ENCODE results near the gene SUSD3. TPM values are rescaled to one million over a fixed set of nuclear protein-coding genes. Genes with fewer than 3 reads are reported as not detected.

SUSD3 gene
- total RNA-seq, 2 donors from 2014 or later: 45.4 to 68.4 TPM

DNA sequence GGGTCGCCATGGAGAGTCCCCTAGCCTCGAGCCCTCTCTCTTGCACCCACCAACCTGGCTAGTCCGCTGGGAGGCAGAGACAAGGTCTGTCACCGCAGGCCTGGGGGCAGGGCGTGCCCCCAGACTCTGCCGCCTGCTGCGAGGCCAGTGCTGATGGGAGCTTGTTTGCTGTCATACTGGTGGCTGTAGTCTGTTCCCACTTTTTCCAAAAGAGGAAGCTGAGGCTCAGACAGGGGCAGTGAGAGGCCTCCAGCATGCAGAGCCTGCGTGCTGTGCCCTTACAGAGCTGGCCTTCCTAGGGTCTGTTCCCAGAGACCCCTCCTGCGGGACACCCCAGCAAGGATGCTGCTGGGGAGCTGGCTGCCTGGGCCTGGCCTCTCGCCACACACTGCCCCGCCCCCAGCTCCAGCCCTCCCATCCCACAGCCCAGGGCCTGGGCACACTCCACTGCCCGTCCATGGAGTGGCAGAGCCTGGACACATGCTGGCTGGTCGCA lies 21.0 kb upstream of the SUSD3 start:
- peaks cover 45% of the 10 kb centered on the region for H3K36me3 Mint-ChIP-seq (ENCODE audit: low read depth)
- peak; percentile 5 for ATAC-seq (replicated peaks)
- peak overlapping the region; percentile 89 for H3K27ac Mint-ChIP-seq
- no peaks in the 10 kb centered on the region for H3K27me3 Mint-ChIP-seq
- peak overlapping the region; percentile 47 for H3K4me3 Mint-ChIP-seq
- no peaks in the 10 kb centered on the region for H3K9me3 Mint-ChIP-seq
- peaks cover 21% of the 10 kb centered on the region for H3K4me1 Mint-ChIP-seq

DNA sequence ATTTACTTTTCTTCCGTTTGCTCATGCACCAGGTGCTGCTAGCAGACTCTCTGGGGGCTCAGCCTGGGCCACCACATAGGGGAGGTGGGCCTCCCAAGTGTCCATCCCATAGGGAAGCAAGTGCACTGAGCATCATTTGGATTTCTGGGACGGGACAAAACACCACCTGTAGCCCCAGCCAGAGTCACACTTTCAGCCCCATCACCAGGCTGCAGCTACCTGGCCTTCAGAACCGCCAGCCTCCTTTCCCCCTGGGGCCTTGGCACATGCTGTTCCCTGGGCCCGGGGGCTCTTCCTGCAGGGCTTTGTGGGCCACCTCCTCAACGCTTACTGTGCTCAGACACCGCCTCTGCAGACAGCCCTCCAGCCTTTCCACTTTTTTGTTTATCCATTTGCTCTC lies 19.6 kb upstream of the SUSD3 start:
- ATAC-seq (replicated peaks): no peak
- Mint-ChIP-seq H3K27me3 (no peaks in the 10 kb centered on the region), H3K27ac (peak overlapping the region; percentile 89), H3K4me1 (peaks cover 28% of the 10 kb centered on the region), H3K4me3 (no peak overlapping the region), H3K36me3 (ENCODE audit: low read depth) (peaks cover 31% of the 10 kb centered on the region), H3K9me3 (no peaks in the 10 kb centered on the region)

DNA sequence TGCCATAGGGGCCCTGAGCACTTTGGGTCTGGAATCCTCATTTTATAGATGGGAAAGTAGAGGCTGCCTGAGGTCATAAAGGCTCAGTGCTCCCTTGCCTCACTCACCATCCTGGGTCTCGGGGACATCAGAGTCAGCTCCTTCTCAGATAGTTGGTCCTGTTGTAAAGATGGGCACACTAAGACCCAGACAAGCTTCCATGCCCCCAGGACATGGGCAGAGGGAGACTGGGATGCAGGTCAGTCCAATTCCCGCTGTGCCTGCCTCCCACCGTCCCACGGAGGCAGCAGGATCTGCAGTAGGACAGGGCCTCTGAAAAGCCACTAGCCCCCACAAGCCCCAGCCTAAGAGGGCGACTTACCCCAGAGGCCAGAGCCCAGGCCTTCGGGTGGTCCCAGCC lies 19.0 kb upstream of the SUSD3 start:
- no peak for ATAC-seq (replicated peaks)
- peaks cover 28% of the 10 kb centered on the region for H3K4me1 Mint-ChIP-seq
- peak overlapping the region; percentile 89 for H3K27ac Mint-ChIP-seq
- no peaks in the 10 kb centered on the region for H3K27me3 Mint-ChIP-seq
- H3K36me3 Mint-ChIP-seq (ENCODE audit: low read depth): peaks cover 25% of the 10 kb centered on the region
- H3K9me3 Mint-ChIP-seq: no peaks in the 10 kb centered on the region
- no peak overlapping the region for H3K4me3 Mint-ChIP-seq

DNA sequence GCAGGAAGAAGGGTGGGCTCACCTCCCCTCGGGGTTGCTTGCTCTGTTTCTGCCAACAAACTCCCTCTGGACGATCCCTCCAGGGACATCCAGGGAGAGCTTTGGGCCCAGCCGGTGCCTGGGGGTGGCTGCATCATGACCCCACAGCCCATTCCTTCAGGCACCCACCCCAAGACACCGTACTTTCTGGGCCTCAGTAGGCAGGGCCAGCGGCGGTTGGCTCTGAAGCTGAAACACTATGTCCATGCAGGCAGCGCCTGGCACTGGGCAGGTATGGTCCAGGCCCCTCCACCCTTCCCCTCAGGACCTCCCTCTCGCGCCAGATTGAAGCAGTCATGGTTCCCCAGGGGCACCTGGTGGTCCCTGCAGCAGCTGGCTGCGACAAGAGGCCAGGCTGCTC lies 18.5 kb upstream of the SUSD3 start:
- Mint-ChIP-seq H3K9me3 (no peaks in the 10 kb centered on the region), H3K4me1 (peaks cover 28% of the 10 kb centered on the region), H3K4me3 (no peak overlapping the region), H3K27me3 (no peaks in the 10 kb centered on the region), H3K27ac (peak overlapping the region; percentile 89), H3K36me3 (ENCODE audit: low read depth) (peaks cover 22% of the 10 kb centered on the region)
- ATAC-seq (replicated peaks): no peak

DNA sequence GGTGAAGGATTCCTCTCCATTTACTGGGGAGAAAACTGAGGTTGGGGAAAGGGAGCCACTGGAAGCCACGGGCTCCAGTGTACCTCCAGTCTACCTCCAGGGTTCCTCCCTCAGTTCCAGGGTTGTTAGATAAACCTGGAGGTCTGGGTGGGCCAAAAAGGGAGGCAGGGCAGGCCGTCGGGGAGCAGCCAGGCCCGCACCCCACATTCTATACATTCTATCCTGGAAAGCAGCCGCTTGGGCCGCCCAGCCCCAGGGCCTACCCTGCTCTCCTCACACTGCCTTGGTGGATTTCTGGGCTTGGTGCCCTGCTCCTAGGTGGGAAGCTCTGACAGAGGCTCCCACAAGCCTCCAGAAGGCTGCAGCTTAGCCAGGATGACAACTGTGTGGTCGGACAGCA lies 18.1 kb upstream of the SUSD3 start:
- Mint-ChIP-seq H3K36me3 (ENCODE audit: low read depth) (peaks cover 22% of the 10 kb centered on the region), H3K27me3 (no peaks in the 10 kb centered on the region), H3K4me3 (peak overlapping the region; percentile 30), H3K27ac (peak overlapping the region; percentile 67), H3K9me3 (no peaks in the 10 kb centered on the region), H3K4me1 (peaks cover 28% of the 10 kb centered on the region)
- no peak for ATAC-seq (replicated peaks)

DNA sequence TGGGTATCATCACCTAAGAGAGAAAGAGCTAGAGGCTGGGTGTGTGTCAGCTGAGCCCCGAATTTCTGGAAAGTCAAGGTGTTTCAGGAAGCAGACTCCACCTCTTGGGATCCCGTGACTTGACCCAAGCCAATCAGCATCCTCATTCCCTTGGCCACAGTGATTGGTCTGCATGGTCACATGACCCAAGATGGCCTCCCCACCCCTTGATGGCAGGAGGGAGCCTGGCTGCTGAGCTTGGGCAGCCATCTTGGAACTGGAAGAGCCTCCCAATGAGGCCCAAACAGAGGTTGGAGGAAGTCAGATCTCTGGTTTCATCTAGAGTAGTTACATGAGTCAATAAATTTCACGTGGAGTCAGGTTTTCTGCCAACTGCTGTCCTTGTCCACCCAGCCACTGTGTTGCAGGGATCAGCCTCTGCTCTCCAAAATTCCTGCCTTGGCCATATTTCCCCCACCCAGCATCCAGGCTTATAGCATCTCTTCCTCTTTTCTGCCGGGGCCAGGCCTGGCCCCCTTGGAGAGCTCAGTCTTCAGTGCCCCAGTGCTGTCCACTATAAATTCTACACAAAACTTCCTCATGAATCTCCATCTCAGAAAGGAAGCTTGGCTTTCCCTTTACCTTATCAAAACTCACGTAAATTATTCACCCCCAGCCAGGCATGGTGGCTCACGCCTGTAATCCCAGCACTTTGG lies 17.2 kb upstream of the SUSD3 start:
- ATAC-seq (replicated peaks): peak; percentile 66
- peaks cover 28% of the 10 kb centered on the region for H3K4me1 Mint-ChIP-seq
- H3K9me3 Mint-ChIP-seq: no peaks in the 10 kb centered on the region

DNA sequence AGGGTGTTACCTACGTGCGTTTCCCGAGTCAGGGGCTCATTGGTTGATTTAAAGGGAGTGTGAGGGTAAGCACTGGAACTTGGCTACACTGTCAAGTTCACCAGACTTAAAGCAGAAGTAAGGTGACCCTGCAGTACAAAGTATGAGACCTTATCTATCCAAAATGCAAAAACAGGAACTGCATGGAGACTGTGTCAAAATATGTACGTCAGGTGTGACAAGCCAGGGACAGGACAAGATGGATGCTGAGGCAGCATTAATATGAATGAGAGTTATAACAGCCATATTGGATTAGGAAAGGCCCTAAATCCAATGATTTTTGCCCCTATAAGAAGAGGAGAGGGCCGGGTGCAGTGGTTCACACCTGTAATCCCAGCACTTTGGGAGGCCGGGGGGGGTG lies 15.4 kb upstream of the SUSD3 start:
- Mint-ChIP-seq H3K4me1 (peaks cover 18% of the 10 kb centered on the region), H3K27ac (peak overlapping the region; percentile 5), H3K4me3 (no peak overlapping the region), H3K36me3 (ENCODE audit: low read depth) (peaks cover 2% of the 10 kb centered on the region), H3K9me3 (no peaks in the 10 kb centered on the region), H3K27me3 (no peaks in the 10 kb centered on the region)
- no peak for ATAC-seq (replicated peaks)

More for the DNA sequence above, 17.2 kb upstream of the SUSD3 start:
- H3K4me3 Mint-ChIP-seq: peak overlapping the region; percentile 30
- H3K36me3 Mint-ChIP-seq (ENCODE audit: low read depth): peaks cover 14% of the 10 kb centered on the region
- H3K27ac Mint-ChIP-seq: peak overlapping the region; percentile 67
- H3K27me3 Mint-ChIP-seq: no peaks in the 10 kb centered on the region

DNA sequence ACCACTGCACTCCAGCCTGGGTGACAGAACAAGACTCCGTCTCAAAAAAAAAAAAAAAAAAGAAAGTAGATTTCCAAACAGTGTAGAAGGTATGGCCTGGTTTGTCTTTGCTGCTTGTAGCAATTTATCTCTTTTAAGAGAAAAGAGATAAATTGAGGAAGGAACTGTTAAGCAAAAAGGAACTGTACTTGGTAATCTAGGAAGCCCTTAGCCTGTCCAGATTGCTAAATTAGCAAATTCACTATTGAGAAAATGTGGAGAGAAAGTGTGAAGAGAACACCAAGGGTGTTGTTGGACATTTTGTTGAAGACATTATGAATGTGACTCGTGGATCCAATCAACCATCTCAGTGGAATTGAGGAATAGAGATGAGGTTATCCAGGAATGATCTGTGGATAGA lies 13.0 kb upstream of the SUSD3 start:
- Mint-ChIP-seq H3K27me3 (no peaks in the 10 kb centered on the region), H3K4me1 (peaks cover 13% of the 10 kb centered on the region), H3K36me3 (ENCODE audit: low read depth) (no peaks in the 10 kb centered on the region), H3K4me3 (no peak overlapping the region), H3K9me3 (no peaks in the 10 kb centered on the region), H3K27ac (no peak overlapping the region)
- ATAC-seq (replicated peaks): no peak

DNA sequence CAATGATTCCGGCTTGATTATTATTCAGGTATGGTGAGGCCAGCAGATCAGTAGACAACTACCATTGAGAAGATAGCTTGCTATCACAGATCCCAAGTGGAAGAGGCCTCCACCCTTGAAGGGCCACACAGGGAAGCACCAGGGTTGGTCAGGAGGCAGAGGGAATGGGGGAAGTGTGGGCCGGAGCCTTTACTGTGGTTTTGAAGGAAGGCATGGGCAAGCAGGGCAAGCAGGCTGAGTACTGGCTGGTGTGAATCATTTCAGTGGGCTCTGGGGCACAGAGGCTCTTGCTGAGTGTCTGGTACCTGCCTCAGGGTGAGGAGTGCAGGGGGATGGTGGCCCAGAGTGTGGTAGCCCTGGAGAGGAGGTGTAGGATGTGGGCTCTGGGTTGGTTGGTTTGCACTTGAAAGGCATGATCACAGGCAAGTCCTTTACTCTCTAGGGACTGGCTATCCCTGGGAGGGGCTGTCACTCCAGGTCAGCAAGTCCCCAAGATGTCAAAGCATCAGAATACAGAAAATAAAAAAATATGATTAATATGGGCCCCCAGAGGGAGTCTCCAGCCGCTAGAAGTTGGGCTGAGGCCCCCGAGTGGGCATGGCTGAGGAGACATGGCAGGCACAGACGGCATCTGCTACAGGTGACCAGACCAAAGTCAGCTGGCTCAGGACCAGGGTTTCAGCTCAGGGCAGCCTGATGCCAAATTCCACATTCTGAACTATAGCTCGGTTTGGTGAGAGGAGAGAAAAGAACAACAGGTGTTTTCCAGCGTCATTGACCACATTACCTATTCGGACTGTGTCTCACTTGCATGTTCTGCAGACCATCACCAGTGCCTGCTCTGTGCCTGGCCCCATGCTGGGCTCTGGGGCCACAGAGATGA lies 9.7 kb upstream of the SUSD3 start:
- Mint-ChIP-seq H3K9me3 (no peaks in the 10 kb centered on the region), H3K36me3 (ENCODE audit: low read depth) (no peaks in the 10 kb centered on the region), H3K27me3 (no peaks in the 10 kb centered on the region), H3K4me3 (no peak overlapping the region), H3K27ac (no peak overlapping the region), H3K4me1 (no peaks in the 10 kb centered on the region)
- ATAC-seq (replicated peaks): no peak

DNA sequence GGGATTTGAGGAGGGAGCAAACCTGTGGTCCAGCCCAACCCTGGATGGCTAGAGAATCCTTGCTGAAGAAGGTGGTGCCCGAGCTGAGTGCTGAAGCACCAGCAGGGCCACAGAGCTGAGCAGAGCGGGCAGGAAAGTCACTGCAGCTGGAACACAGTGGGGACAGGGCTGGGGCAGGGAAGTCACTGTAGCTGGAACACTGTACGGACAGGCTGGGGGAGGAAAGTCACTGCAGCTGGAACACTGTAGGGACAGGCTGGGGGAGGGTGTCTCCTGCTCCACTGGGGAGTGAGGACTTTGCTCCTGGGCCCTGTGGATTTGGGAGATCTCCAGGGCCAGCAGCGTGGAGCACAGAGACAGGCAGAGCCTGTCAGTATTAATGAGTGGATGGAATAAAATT lies 9.0 kb upstream of the SUSD3 start:
- no peak overlapping the region for H3K27ac Mint-ChIP-seq
- no peak for ATAC-seq (replicated peaks)
- no peaks in the 10 kb centered on the region for H3K36me3 Mint-ChIP-seq (ENCODE audit: low read depth)
- no peak overlapping the region for H3K4me3 Mint-ChIP-seq
- H3K9me3 Mint-ChIP-seq: no peaks in the 10 kb centered on the region
- H3K4me1 Mint-ChIP-seq: no peaks in the 10 kb centered on the region
- no peaks in the 10 kb centered on the region for H3K27me3 Mint-ChIP-seq

DNA sequence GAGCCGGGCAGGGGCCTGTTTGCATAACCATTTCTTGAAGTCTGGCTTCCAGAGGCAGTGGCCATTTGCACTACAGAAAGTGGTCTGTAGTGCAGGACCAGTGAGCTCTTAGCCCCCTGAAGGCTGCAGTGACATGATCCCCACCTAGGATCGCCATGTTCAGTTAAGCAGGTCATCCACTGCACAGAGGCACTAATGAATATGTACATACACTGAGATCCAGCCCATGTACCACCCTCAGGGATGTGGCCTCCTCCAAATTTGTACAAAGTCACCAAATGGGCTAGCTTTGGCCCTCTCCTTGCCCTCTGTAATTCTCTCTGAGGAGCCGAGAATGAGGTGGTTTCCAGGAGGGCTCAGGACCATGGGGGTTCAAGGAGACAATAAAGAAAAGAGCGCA lies 8.3 kb upstream of the SUSD3 start:
- Mint-ChIP-seq H3K36me3 (ENCODE audit: low read depth) (no peaks in the 10 kb centered on the region), H3K27me3 (no peaks in the 10 kb centered on the region), H3K4me3 (no peak overlapping the region), H3K9me3 (no peaks in the 10 kb centered on the region), H3K4me1 (no peaks in the 10 kb centered on the region), H3K27ac (no peak overlapping the region)
- ATAC-seq (replicated peaks): no peak

DNA sequence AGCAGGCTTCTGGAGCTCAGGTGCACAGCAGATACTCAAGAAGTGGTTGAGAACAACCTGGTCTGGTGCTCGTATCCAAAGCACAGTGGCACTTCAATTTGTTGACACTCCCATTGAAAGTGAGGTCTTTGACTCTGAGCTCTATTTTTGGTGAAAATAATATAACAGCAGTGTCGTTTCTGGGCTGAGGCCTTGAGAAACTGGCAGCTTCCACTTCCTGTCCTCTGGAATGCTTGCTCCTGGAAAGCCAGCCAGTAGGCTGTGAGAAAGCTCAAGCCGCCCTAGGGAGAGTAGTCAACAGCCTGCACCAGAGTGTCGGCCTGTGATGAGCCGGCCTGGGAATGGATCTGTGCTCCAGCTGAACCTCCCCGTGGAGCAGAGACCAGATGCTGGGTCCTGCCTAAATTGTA lies 6.8 kb upstream of the SUSD3 start:
- no peaks in the 10 kb centered on the region for H3K36me3 Mint-ChIP-seq (ENCODE audit: low read depth)
- no peak overlapping the region for H3K27ac Mint-ChIP-seq
- no peak overlapping the region for H3K4me3 Mint-ChIP-seq
- H3K27me3 Mint-ChIP-seq: no peaks in the 10 kb centered on the region
- no peaks in the 10 kb centered on the region for H3K9me3 Mint-ChIP-seq
- no peak for ATAC-seq (replicated peaks)
- no peaks in the 10 kb centered on the region for H3K4me1 Mint-ChIP-seq

DNA sequence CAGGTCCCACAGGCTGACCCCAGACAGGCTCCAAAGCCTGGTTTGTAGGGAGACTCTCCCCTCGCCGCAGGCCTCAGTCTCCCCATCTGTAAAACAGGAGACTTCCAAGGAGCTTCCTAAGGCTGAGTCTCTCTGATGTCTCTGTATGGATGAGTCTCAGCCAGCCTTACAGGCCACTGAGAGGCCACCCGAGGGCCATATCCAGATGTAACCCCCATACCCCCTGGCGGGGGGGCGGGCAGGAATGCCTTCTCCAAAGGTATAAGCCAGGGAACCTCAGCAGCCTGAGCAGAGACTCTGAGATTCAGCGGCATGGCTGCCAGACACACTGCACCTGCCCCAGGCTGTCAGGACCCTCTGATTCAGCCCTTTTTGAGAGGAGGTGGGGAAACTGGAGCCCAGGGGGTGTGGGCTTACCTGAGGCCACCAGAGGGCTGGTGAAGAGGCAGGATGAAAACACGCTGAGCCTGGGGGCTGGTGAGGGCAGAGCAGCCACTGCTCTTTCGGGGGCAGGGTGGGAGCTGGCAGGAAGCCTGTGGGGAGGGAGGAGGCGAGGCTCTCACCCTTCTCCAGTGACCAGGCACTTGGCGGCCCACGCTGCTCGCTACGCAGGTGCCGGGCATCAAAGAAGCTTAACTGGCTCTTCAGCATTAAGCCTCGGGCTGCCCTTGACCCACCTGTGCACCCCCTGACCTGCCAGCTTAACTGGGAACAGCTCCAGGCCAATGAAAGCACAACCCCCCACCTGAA lies 5.5 kb upstream of the SUSD3 start:
- Mint-ChIP-seq H3K27me3 (no peaks in the 10 kb centered on the region), H3K4me1 (no peaks in the 10 kb centered on the region), H3K36me3 (ENCODE audit: low read depth) (no peaks in the 10 kb centered on the region), H3K4me3 (no peak overlapping the region), H3K27ac (no peak overlapping the region), H3K9me3 (no peaks in the 10 kb centered on the region)
- no peak for ATAC-seq (replicated peaks)

DNA sequence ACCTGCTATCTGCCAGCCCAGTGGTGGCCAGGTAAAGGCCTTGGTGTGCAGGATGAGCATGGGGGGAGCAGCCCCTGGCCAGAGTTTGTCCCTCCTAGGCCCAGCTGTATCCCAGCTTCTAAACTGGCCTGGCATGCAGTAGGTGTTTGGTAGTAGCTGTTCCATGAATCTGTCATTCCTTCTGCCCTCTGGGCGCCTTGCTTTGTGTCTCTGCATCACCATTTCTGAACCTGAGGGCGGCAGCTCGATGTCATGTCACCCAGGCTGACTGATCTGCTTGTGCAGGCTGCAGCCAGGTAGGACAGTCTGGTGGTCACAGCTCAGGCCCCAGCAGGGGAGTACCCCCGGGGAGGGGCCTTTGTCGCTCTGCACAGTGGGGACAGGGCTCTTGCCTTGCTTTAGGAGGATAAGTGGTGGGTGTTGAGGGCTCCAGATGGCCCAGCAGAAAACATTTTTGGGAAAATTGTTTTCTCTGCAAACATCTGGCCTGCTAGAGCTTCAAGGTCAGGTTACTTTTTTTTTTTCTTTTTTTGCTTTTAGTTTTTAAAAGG lies 4.6 kb upstream of the SUSD3 start:
- Mint-ChIP-seq H3K9me3 (no peaks in the 10 kb centered on the region), H3K27me3 (no peaks in the 10 kb centered on the region), H3K4me1 (no peaks in the 10 kb centered on the region), H3K36me3 (ENCODE audit: low read depth) (no peaks in the 10 kb centered on the region), H3K4me3 (no peak overlapping the region), H3K27ac (no peak overlapping the region)
- ATAC-seq (replicated peaks): no peak
